AG08396 (cell line): ENCODE measurements around the gene DYNLT4.
A peak's percentile ranks its signal among the peaks of the same experiment; 100 is the strongest.
"Not testable (repeated sequence)": the region's sequence is repeated elsewhere in the genome, so short reads cannot be mapped to it uniquely, and the experiment has no call there.

Experiments used
- DNase-seq: peaks from one replicate; pipeline ENCODE4 v3.0.0; 2012; ENCODE audit warnings: low spot score, mixed read lengths

DYNLT4 gene

GRCh38 chr1:44806704-44807363 lies at the start of gene DYNLT4:
Gene DYNLT4, minus strand, starts transcription at chr1:44807351. Its CDS starts 683 bp downstream, at chr1:44806668.
- DNase-seq = no peak

GRCh38 chr1:44855742-44856141 lies 48.6 kb upstream of the DYNLT4 start:
- DNase-seq = no peak

- DNase-seq = no peak
Measured at GRCh38 chr1:44854970-44855369, 47.8 kb upstream of the DYNLT4 start.

GRCh38 chr1:44853201-44853600 lies 46.0 kb upstream of the DYNLT4 start:
- no peak for DNase-seq

GRCh38 chr1:44851308-44851707 lies 44.2 kb upstream of the DYNLT4 start:
- DNase-seq = no peak

- no peak for DNase-seq
Measured at GRCh38 chr1:44849575-44850132, 42.5 kb upstream of the DYNLT4 start.

- DNase-seq = no peak
Measured at GRCh38 chr1:44848456-44849181, 41.5 kb upstream of the DYNLT4 start.

GRCh38 chr1:44847845-44848244 lies 40.7 kb upstream of the DYNLT4 start:
- DNase-seq = no peak

- DNase-seq = no peak
Measured at GRCh38 chr1:44846985-44847384, 39.8 kb upstream of the DYNLT4 start.

GRCh38 chr1:44842862-44843655 lies 35.9 kb upstream of the DYNLT4 start, which contains the start of gene PTCH2:
Gene PTCH2, minus strand, starts transcription at chr1:44843253. Its CDS starts 321 bp downstream, at chr1:44842932.
- peak; percentile 92 for DNase-seq

- no peak for DNase-seq
Measured at GRCh38 chr1:44842486-44842861, 35.3 kb upstream of the DYNLT4 start.

- no peak for DNase-seq
Measured at GRCh38 chr1:44839576-44839975, 32.4 kb upstream of the DYNLT4 start.

- DNase-seq = not testable (repeated sequence)
Measured at GRCh38 chr1:44838294-44838693, 31.1 kb upstream of the DYNLT4 start.

- peak; percentile 84 for DNase-seq
Measured at GRCh38 chr1:44835738-44836675, 28.9 kb upstream of the DYNLT4 start.

GRCh38 chr1:44834328-44834727 lies 27.2 kb upstream of the DYNLT4 start:
- DNase-seq = no peak

GRCh38 chr1:44832056-44832705 lies 25.0 kb upstream of the DYNLT4 start:
- no peak for DNase-seq

- DNase-seq = no peak
Measured at GRCh38 chr1:44831516-44831915, 24.4 kb upstream of the DYNLT4 start.

- no peak for DNase-seq
Measured at GRCh38 chr1:44830900-44831304, 23.8 kb upstream of the DYNLT4 start.

GRCh38 chr1:44829506-44830384 lies 22.6 kb upstream of the DYNLT4 start:
- no peak for DNase-seq
